ENCODE measurements around the gene RFPL1. TPM values are rescaled to one million over a fixed set of nuclear protein-coding genes. Genes with fewer than 3 reads are reported as not detected.

The RFPL1 gene
- total RNA-seq, result not detected in 2 replicates

DNA sequence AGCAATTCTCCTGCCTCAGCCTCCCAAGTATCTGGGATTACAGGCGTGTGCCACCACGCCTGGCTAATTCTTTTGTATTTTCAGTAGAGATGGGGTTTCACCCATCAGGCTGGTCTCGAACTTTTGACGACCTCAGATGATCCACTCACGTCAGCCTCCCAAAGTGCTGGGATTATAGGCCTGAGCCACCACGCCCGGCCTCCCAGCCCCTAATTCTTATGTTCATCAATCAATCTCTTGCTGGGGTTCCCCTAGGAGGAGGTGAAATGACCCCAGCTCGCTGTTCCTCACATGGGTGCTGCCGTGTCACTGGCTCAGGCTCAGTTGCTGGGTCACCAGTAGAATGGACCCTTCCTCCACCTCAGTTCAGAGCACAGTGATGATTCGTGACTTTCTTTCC is at the start of gene RFPL1:
Gene RFPL1 (plus strand): TSS at position 301 of the 400 bp plus-strand sequence.

DNA sequence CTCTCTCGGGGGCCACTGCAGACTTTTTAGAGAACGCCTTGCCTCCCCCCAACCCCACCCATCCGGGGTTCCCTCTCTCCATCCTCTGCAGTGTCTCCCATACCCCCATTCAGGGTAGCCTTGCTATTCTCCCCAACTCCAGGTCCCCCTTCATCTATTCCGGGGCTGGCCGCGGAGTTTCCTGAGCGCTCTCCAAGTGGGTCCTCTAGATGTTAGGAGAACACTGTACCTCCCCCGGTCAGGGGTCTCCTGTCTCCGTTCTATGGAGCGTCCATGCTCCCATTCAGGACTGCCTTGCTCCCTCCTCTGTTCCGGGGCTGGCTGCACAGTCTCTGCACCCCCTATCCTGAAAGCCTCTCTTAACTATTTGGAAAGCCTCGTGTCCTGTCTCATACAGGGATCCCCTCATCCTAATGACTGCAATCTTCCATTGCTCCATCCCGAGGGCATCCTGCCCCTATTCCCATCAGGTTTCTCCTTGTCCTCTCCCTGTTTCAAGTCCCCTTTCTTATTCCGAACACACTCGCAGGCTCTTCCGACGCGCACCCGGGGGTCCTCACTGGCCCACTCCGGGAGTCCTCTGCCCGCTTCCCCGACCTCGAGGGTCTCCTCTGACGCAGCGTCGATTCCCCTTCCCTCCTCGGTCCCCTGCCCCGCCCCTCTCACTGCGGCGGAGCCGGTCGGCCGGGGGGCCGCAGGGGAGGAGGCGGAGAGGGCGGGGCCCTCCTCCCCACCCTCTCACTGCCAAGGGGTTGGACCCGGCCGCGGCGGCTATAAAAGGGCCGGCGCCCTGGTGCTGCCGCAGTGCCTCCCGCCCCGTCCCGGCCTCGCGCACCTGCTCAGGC is 41.3 kb downstream of the RFPL1 start, which contains the start of gene NEFH:
Gene NEFH (plus strand): TSS at position 802 of the 845 bp plus-strand sequence. CDS start 45 bp downstream, outside the sequence.

Other genes with a start within 250 kb of the RFPL1 start
- gene EMID1, start 232.7 kb upstream of the RFPL1 start, total RNA-seq, result 0.28 TPM in 1 of 2 replicates, not detected in the other
- 14.0 and 17.5 TPM in 2 replicates for gene RHBDD3, start 170.6 kb upstream of the RFPL1 start, total RNA-seq
- gene EWSR1, start 170.3 kb upstream of the RFPL1 start, total RNA-seq, result 78.9 and 202 TPM in 2 replicates
- gene GAS2L1, start 131.9 kb upstream of the RFPL1 start, total RNA-seq, result 7.6 and 12.5 TPM in 2 replicates
- not detected in 2 replicates for gene RASL10A, start 122.9 kb upstream of the RFPL1 start, total RNA-seq
- 39.7 and 67.7 TPM in 2 replicates for gene AP1B1, start 50.0 kb upstream of the RFPL1 start, total RNA-seq
- under 0.01 and 1.7 TPM in 2 replicates for gene NEFH, start 41.6 kb downstream of the RFPL1 start, total RNA-seq
- gene THOC5, start 115.2 kb downstream of the RFPL1 start, total RNA-seq, result 47.1 and 51.6 TPM in 2 replicates
- gene NIPSNAP1, start 142.5 kb downstream of the RFPL1 start, total RNA-seq, result 42.6 and 52.1 TPM in 2 replicates
- gene NF2, start 165.1 kb downstream of the RFPL1 start, total RNA-seq, result 68.2 and 129 TPM in 2 replicates